NCI-H460 (cell line): ENCODE measurements around the gene FAM83F. TPM values are rescaled to one million over a fixed set of nuclear protein-coding genes. Genes with fewer than 3 reads are reported as not detected.
A peak's percentile ranks its signal among the peaks of the same experiment; 100 is the strongest.

ENCODE experiments used
- DNase-seq: peaks from one replicate; pipeline ENCODE4 v3.0.0-alpha.2; 2016; ENCODE audit warnings: low read depth; ENCODE audit errors: extremely low read depth
- total RNA-seq: library from RNA; depleted of rRNA; stranded (reverse); fragments of >200 nt; shearing (Covaris generic); gene quantifications from 2 replicates; pipeline ENCODE4 v1.2.3, GENCODE V29; 2014

The FAM83F gene
- total RNA-seq, 1 experiment from 2014 or later, result 0.07 TPM

GRCh38 chr22:40030758-40031095, 36.0 kb downstream of the FAM83F start:
- DNase-seq, result no peak

- no peak for DNase-seq
Observed at GRCh38 chr22:40031766-40032470, 37.2 kb downstream of the FAM83F start.

GRCh38 chr22:40033586-40034380, 39.0 kb downstream of the FAM83F start:
- DNase-seq, result no peak

GRCh38 chr22:40035351-40035750, 40.6 kb downstream of the FAM83F start:
- no peak for DNase-seq

GRCh38 chr22:40036126-40036525, 41.4 kb downstream of the FAM83F start:
- DNase-seq, result no peak

GRCh38 chr22:40036591-40037225, 42.0 kb downstream of the FAM83F start:
- peak; percentile 59 for DNase-seq

- DNase-seq, result no peak
Observed at GRCh38 chr22:40037320-40037719, 42.6 kb downstream of the FAM83F start.

GRCh38 chr22:40039482-40040115, 44.8 kb downstream of the FAM83F start:
- DNase-seq, result no peak

- DNase-seq, result no peak
Observed at GRCh38 chr22:40040927-40041326, 46.2 kb downstream of the FAM83F start.

- no peak for DNase-seq
Observed at GRCh38 chr22:40041366-40042137, 46.8 kb downstream of the FAM83F start.

- DNase-seq, result no peak
Observed at GRCh38 chr22:40042312-40042711, 47.6 kb downstream of the FAM83F start.

- no peak for DNase-seq
Observed at GRCh38 chr22:40043081-40043480, 48.3 kb downstream of the FAM83F start.

GRCh38 chr22:40043793-40044101, 49.0 kb downstream of the FAM83F start:
- DNase-seq, result no peak

GRCh38 chr22:40044102-40044869, 49.5 kb downstream of the FAM83F start:
- peak; percentile 97 for DNase-seq

GRCh38 chr22:40044870-40045834, 50.4 kb downstream of the FAM83F start:
- no peak for DNase-seq

GRCh38 chr22:40046126-40046525, 51.4 kb downstream of the FAM83F start:
- no peak for DNase-seq

- no peak for DNase-seq
Observed at GRCh38 chr22:40050258-40050657, 55.5 kb downstream of the FAM83F start.

GRCh38 chr22:40051322-40051721, 56.6 kb downstream of the FAM83F start:
- no peak for DNase-seq

GRCh38 chr22:40053460-40053859, 58.7 kb downstream of the FAM83F start:
- DNase-seq, result no peak
